ENCODE data around the gene TRIM5.

GRCh38 chr11:5705688-5706087, 20.8 kb upstream of the TRIM5 start:
- no peak for TF ChIP-seq EZH2 (IDR thresholded peaks at IDR 0.05; ENCODE audit: low read depth, unreplicated experiment)
- TF ChIP-seq CTCF (conservative IDR thresholded peaks at IDR 0.05; ENCODE audit: low read depth in 2 of 2), result no peak
- TF ChIP-seq CREB1 (CRISPR knock-in tag; IDR thresholded peaks at IDR 0.05; ENCODE audit: low read depth), result no peak
- TF ChIP-seq, protein P1, sequence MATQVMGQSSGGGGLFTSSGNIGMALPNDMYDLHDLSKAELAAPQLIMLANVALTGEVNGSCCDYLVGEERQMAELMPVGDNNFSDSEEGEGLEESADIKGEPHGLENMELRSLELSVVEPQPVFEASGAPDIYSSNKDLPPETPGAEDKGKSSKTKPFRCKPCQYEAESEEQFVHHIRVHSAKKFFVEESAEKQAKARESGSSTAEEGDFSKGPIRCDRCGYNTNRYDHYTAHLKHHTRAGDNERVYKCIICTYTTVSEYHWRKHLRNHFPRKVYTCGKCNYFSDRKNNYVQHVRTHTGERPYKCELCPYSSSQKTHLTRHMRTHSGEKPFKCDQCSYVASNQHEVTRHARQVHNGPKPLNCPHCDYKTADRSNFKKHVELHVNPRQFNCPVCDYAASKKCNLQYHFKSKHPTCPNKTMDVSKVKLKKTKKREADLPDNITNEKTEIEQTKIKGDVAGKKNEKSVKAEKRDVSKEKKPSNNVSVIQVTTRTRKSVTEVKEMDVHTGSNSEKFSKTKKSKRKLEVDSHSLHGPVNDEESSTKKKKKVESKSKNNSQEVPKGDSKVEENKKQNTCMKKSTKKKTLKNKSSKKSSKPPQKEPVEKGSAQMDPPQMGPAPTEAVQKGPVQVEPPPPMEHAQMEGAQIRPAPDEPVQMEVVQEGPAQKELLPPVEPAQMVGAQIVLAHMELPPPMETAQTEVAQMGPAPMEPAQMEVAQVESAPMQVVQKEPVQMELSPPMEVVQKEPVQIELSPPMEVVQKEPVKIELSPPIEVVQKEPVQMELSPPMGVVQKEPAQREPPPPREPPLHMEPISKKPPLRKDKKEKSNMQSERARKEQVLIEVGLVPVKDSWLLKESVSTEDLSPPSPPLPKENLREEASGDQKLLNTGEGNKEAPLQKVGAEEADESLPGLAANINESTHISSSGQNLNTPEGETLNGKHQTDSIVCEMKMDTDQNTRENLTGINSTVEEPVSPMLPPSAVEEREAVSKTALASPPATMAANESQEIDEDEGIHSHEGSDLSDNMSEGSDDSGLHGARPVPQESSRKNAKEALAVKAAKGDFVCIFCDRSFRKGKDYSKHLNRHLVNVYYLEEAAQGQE (IDR thresholded peaks at IDR 0.05; ENCODE audit: unreplicated experiment), result no peak
- TF ChIP-seq POLR2AphosphoS5 (IDR thresholded peaks at IDR 0.05; ENCODE audit: low read depth), result no peak
- no peak for TF ChIP-seq ZNF114 (CRISPR knock-in tag; IDR thresholded peaks at IDR 0.05)
